SW 1271 (cell line): ENCODE measurements around the gene BRSK2.
"Not testable (repeated sequence)": the region's sequence is repeated elsewhere in the genome, so short reads cannot be mapped to it uniquely, and the experiment has no call there.

Experiments used
- DNase-seq, 2 experiments: peaks; one replicate each; lab custom pipeline; 2025; lab: John Stamatoyannopoulos, UW

The BRSK2 gene

GRCh38 chr11:1500466-1501420 lies 111.0 kb downstream of the BRSK2 start:
- DNase-seq: no peak

- no peak for DNase-seq
Observed at GRCh38 chr11:1501421-1502167, 111.9 kb downstream of the BRSK2 start.

- no peak for DNase-seq
Observed at GRCh38 chr11:1502168-1502953, 112.6 kb downstream of the BRSK2 start.

GRCh38 chr11:1502954-1503707 lies 113.4 kb downstream of the BRSK2 start:
- no peak for DNase-seq

GRCh38 chr11:1503708-1504104 lies 114.0 kb downstream of the BRSK2 start:
- DNase-seq: no peak

GRCh38 chr11:1504138-1504537 lies 114.4 kb downstream of the BRSK2 start:
- no peak for DNase-seq

GRCh38 chr11:1504581-1505290 lies 115.0 kb downstream of the BRSK2 start:
- DNase-seq: no peak

- no peak for DNase-seq
Observed at GRCh38 chr11:1505480-1505879, 115.7 kb downstream of the BRSK2 start.

- no peak for DNase-seq
Observed at GRCh38 chr11:1506981-1507380, 117.2 kb downstream of the BRSK2 start.

GRCh38 chr11:1507381-1508140 lies 117.8 kb downstream of the BRSK2 start:
- no peak for DNase-seq

GRCh38 chr11:1508491-1508891 lies 118.8 kb downstream of the BRSK2 start:
- no peak for DNase-seq

GRCh38 chr11:1508986-1509385 lies 119.3 kb downstream of the BRSK2 start:
- DNase-seq: no peak

GRCh38 chr11:1509626-1510255 lies 120.0 kb downstream of the BRSK2 start:
- no peak for DNase-seq

- not testable (repeated sequence) for DNase-seq
Observed at GRCh38 chr11:1510351-1510750, 120.6 kb downstream of the BRSK2 start.

- no peak for DNase-seq
Observed at GRCh38 chr11:1510928-1511327, 121.2 kb downstream of the BRSK2 start.

- no peak for DNase-seq
Observed at GRCh38 chr11:1511937-1512496, 122.3 kb downstream of the BRSK2 start.
